Panc1 (cell line): ENCODE results near the gene GPBP1L1.
A peak's percentile ranks its signal among the peaks of the same experiment; 100 is the strongest.

Source experiments
- POLR2AphosphoS5 ChIP-seq: IDR thresholded peaks from 2 replicates; pipeline ENCODE4 v1.6.1; 2012; ENCODE audit warnings: mild to moderate bottlenecking, low read depth, low read length, moderate library complexity
- SIN3A ChIP-seq: IDR thresholded peaks from 2 replicates; pipeline ENCODE4 v1.6.1; 2012; ENCODE audit warnings: low read depth, mild to moderate bottlenecking, low read length, moderate library complexity, borderline replicate concordance; ENCODE audit not compliant: insufficient read depth
- TCF7L2 ChIP-seq: IDR thresholded peaks from 2 replicates; pipeline ENCODE4 v1.6.1; 2011; ENCODE audit warnings: mild to moderate bottlenecking, low read depth, low read length, inconsistent platforms
- TF ChIP-seq, protein P1 (sequence below): fragments of 450-650 bp; IDR thresholded peaks from 2 replicates; pipeline ENCODE4 v1.5.1; 2017; ENCODE audit warnings: mild to moderate bottlenecking
- TF ChIP-seq, protein P2 (sequence below), 2 experiments: IDR thresholded peaks; 2 replicates each; pipeline ENCODE4 v1.6.1; 2011 to 2012; ENCODE audit warnings: low read depth in 2 of 2, control low read depth in 1 of 2, low read length in 1 of 2, mild to moderate bottlenecking in 1 of 2, moderate library complexity in 1 of 2; ENCODE audit not compliant: insufficient read depth in 1 of 2

DNA sequence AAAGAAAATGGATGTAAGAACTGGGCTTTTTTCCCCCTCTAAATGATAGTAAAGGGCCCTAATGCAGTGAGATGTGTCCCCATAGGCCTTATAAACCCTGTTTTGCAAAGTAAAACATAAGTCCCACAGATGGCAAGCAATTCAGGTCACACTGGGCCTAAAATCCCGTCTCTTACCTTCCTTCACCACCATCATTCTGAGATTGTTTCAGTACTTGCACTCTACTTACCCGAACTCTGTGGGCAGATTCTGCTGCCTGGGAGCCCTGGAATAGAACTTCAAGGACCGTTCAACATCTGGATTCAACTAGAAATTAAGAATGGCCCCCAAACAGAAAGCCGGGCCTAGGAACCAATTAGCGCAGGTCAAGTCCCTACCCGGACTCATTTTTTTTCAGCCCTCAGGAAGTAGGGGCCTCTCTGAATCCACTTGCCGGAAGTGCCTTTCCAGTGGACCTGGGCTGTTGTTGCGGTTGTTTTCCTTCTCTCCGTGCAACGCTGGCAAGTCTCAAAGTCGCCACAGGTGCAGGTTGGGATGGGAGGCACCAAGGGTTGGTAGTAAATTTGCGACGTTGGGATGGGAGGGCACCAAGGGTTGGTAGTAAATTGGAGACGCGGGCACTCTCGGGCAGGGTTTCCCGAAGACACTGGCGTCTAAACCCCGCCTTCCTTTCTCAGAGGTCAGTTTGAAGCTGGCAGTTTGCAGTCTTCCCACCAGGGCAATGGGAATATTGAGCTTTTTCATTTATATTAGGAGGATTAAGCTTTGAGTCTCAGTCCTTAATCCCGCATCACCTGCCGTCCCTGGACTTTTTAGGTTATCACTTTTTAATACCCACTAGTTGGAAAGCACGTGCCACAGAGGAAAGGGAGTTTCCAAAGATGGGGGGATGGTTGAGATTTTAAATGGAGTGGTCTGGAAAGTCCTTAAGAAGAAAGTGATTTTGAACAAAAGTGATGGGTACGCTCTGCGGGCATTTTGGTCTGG lies 1.7 kb upstream of the GPBP1L1 start, which contains the start of gene TMEM69:
- TF ChIP-seq, protein P1, sequence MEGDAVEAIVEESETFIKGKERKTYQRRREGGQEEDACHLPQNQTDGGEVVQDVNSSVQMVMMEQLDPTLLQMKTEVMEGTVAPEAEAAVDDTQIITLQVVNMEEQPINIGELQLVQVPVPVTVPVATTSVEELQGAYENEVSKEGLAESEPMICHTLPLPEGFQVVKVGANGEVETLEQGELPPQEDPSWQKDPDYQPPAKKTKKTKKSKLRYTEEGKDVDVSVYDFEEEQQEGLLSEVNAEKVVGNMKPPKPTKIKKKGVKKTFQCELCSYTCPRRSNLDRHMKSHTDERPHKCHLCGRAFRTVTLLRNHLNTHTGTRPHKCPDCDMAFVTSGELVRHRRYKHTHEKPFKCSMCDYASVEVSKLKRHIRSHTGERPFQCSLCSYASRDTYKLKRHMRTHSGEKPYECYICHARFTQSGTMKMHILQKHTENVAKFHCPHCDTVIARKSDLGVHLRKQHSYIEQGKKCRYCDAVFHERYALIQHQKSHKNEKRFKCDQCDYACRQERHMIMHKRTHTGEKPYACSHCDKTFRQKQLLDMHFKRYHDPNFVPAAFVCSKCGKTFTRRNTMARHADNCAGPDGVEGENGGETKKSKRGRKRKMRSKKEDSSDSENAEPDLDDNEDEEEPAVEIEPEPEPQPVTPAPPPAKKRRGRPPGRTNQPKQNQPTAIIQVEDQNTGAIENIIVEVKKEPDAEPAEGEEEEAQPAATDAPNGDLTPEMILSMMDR = no peak
- TF ChIP-seq, protein P2, sequence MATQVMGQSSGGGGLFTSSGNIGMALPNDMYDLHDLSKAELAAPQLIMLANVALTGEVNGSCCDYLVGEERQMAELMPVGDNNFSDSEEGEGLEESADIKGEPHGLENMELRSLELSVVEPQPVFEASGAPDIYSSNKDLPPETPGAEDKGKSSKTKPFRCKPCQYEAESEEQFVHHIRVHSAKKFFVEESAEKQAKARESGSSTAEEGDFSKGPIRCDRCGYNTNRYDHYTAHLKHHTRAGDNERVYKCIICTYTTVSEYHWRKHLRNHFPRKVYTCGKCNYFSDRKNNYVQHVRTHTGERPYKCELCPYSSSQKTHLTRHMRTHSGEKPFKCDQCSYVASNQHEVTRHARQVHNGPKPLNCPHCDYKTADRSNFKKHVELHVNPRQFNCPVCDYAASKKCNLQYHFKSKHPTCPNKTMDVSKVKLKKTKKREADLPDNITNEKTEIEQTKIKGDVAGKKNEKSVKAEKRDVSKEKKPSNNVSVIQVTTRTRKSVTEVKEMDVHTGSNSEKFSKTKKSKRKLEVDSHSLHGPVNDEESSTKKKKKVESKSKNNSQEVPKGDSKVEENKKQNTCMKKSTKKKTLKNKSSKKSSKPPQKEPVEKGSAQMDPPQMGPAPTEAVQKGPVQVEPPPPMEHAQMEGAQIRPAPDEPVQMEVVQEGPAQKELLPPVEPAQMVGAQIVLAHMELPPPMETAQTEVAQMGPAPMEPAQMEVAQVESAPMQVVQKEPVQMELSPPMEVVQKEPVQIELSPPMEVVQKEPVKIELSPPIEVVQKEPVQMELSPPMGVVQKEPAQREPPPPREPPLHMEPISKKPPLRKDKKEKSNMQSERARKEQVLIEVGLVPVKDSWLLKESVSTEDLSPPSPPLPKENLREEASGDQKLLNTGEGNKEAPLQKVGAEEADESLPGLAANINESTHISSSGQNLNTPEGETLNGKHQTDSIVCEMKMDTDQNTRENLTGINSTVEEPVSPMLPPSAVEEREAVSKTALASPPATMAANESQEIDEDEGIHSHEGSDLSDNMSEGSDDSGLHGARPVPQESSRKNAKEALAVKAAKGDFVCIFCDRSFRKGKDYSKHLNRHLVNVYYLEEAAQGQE (IDR thresholded peaks at IDR 0.05; ENCODE audit: insufficient read depth in 1 of 2, low read depth in 2 of 2, low read length in 1 of 2) = peak in 1 of 2 experiments; percentile 6; a peak in 1 of 4 replicates
- TF ChIP-seq POLR2AphosphoS5 = peak; percentile 90
- TF ChIP-seq SIN3A = no peak
- no peak for TF ChIP-seq TCF7L2
